IPS-NIHi11 (cell line): ENCODE results near the gene OLFML2B.

ENCODE experiments used
- DNase-seq: peaks from one replicate; pipeline ENCODE4 v3.0.0; 2012; ENCODE audit warnings: mixed read lengths, low spot score

Gene OLFML2B

DNA sequence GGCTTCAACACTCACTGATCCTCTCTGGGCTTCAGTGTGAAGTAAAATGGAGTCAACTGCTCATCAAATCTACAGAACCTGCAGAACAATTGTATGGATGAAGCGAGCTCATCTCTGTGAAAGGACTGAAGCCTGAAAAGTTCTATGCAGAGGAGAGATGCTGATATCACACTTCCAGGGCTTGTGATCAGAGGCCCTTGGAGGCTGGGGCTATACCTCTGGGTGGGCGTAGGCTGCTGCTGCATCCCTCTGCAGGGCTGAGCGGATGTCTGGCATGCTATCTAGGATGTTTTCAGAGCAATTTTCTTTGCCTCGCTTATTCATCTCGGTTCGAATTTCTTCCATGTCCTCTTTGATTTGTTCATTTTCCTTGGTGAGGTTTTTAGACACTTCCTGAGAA lies 17.6 kb downstream of the OLFML2B start:
- no peak for DNase-seq

DNA sequence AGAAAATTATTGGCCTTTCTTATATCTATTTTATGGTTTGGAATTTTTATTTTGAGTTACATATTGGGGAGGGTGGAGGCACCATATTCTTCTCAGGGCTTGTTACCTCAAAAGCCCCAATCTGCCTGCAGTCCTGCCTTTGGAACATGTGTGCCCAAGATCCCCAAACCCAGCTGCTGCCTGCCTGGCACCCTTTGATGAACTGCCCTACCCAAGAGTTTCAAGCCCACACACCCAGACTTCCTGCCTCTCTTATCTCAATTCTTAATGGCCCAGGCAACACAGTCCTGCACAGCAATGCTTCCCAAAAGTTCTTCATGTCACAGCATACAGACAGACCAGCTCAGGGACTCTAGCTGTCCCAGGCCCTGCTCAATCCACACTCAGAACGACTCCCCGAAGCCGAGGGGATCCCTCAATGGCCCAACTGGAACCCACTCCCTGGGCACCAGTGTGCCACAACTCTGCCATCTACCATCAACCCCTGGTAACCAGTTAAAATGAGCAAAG lies 19.2 kb downstream of the OLFML2B start:
- DNase-seq: no peak

DNA sequence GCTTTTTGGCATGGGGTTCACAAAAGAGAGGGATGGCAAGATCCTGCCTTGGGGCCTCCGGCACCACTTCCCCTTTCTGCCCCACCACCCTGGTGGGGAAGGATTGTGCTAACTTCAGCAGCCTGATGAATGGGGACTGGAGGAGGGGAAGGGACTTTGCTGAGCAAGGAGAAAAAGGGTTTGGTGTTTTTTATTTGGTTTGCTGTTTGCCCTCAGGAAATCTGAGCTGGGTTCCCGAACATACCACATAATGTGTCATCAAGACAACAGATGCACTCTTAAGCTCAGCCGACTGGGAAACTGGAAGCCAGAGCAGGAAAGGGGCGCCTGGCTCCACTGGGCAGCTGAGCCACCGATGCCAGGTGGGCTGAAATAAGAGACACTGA lies 19.8 kb downstream of the OLFML2B start:
- DNase-seq: no peak

DNA sequence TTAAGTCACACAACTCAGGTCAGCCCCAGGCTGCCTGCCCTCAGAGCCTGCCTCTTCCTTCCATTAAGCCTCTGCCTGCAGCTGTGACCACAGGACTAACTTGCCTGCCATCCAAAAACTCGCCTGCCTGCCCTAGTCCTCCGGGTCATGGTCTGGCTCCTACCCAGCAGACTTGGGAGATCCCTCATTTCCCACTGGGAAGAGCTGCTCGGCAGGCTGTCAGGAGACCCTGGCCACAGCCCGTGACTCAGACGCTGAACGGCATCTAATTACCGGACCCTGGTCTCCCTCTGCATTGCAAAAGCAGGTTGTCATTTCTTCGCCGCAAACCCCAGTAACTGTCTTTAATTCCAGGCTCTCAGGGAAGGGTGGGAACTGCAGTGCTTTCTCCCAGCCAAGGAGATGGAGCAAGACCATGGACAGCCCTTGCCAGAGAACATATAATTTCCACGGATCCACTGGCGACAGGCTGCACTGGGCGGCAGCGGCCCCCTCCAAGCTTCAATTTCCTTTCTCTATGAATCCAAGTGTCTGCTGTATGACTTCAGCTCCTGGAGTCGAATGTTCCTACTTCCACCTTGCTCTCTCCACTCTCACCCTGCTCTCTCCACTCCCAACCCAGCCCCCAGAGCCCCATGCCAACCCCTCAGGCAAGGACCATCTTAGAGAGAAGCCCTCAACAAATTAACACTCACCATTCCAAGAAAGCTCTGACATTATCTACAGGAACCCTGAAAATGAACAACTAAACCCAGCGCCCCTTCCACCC lies 20.4 kb downstream of the OLFML2B start:
- DNase-seq: no peak

DNA sequence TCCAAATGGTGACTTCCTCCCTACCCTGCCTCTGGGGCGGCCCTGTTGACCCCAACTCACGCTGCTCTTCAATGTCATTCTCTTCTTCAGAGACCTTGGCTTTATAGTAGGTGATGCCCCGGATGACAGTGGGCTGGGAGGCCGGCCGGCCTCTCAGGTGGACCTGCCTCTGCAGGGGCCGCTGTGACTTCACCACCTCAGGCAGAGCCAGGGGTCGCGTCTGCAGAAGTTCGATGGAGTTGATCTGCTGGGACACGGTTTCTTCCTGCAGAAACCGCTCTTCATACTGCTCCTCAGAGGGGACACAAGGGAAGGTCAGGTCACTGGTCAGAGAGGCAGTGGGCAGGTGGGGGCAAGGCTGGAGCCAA lies 23.6 kb downstream of the OLFML2B start:
- DNase-seq: no peak

DNA sequence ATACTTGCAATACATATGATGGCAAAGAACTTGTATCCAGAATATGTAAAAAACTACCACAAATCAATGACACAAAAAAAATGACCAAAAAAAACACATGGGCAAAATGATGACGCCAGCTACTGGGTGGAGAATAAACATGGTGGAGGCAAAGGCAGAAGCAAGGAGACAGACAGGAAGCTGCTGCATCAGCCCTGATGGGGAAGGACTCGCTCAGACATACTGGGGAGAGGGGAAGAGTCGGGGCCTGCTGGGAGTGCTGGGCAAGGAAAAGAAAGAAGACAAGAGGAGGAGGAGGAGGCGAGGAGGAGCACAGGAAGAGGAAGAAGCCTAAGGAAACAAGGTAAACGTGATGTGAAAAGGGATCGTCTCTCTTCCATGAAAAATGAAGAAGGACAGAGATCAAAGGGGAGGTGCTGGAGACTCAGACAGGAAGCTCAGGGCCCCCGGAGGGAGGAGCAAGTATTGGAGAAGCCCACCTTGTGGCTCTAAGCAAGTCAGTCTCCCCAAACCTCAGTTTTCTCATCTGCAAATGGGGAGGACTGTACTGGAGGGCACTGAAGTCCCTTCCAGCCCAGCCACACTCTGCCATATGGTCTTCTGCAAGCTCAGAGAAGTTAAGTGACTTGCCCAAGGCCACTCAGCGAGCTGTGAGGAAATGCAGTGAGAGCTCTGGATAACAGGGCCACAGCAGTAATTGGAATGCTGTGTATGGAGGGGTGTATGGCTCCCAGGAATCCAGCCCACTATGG lies 24.2 kb downstream of the OLFML2B start:
- no peak for DNase-seq

DNA sequence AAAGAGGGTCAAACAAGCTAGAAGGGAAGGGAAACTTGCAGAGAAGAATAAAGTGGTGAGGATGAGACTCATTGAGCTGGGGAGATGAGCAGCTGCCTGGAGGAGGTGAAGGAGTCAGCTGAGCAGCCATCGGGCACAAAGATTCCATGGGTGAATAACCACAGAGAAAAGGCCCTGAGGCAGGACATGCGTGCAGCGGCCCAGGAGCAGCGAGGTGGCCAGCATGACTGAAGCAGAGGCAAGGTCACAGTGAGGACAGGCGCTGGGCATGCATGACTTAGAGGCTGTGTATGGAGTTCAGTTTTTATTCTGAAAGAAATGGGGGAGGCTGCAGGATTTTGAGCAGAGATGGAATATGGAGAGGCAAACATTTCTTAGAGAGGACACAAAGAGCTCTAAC lies 24.9 kb downstream of the OLFML2B start:
- DNase-seq: no peak

DNA sequence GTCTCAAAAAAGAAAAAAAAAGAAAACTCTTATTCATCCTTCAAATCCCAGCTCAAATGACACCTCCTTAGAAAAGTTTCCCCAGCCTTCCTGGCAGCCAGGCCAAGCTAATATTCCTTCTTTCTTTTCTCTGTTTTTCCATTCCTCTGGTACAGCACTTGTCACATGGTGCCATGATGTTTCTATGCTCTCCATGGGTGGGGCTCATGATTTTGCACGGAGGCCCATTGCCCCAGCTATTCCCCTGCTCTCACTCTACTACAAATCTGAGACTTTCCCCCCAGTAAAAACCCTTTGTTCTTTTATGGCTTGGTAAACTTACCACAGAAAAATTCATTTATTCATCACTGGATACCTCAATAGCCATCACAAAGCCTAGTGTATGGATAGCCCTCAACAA lies 26.5 kb downstream of the OLFML2B start:
- DNase-seq: no peak

DNA sequence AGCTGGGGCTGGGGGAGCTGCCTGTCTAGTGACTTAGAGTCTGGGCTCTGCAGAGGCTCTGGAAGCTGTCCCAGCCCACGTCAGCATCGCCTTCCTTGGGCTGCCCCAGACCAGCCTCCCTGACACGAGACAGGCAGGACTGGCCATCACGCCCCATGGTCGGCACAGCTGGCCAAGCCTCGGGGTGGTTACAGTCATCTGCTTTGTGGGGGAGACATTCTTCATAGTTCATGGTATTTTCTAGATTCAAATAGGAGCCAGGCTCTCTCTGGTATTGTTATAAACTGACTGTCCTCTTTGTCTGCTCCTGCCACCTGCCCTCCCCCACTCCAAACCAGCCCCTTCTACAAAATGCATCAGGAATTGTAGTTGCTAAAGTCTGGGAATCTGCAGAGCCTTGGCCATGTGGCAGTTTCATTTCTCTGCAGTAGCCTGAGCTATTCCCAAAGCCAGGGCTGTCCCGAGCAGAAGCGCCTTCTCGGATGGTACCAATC lies 29.4 kb downstream of the OLFML2B start:
- DNase-seq: no peak

DNA sequence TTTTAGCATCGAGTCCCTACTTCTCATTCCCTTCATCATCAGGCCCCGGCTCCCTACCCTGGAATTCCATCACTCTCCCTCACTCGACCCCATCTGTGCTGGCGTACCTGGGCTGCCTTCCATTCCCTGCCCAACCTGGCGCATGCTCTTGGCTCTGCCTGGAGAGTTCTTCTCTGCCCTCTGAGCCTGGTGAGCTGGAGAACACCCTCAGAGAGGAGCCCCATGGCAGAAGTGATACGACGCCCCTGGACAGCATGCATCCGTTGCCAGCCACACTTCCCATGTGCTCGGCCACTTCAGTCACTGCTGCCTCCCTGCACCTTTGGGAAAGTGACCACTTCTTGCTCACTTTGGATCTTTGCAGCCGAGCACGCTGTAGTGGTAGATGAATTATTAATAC lies 30.1 kb downstream of the OLFML2B start:
- no peak for DNase-seq

DNA sequence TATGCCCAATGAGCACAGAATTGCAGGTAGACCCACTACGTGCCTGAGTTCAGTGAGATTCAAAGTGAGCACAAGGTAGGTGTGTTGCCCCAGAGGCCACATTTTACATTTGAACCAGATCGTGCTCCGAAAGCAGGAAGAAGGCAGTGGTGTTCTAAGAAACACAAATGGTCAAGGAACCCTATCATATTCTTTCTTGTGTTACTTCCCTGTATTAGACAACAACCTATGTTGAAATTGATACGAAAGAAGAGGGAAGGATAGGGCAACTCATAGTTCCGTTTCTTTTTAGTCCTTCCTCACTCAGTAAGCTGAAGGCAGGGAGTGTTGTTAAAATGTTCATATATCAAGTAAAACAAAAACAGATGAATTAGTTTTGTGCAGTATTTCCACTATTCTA lies 33.9 kb downstream of the OLFML2B start:
- no peak for DNase-seq

DNA sequence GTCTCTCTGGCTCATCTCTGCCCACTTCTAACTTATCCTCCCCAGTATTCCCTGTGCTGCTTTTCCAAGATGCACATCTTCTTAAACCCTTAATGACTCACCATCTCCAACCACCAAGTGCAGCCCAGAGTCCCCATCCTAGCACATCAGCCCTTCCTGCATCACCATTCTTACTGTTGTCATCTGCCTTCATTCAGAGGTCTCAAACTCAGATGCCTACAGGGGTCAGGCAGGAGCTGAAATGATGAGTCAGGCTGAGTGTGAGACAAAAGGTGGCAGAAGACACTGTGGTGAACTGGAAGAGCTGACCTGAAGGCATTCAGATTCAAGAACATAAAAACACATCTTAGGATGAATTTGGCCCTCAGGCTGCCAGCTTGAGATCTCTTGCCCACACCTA lies 34.6 kb downstream of the OLFML2B start:
- no peak for DNase-seq

DNA sequence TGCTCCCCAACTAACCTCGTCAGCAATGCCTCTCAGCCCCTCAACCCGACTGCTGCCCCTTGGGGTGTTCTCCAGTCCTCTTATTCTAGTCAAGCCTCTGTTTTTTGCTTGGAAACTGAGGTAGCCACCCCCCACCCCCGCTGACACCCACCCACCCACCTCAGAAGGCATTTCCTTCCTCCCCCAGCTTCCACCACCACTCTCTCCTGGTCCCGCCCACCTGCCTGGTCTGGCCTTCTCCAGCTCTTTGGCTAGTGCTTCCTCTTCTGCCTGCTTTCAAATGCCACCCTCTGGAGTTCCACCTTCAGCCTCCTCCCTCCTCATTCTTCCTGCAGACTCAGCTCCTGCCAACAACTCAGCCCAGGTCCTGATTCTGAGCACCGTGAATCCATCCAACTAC lies 35.3 kb downstream of the OLFML2B start:
- no peak for DNase-seq

DNA sequence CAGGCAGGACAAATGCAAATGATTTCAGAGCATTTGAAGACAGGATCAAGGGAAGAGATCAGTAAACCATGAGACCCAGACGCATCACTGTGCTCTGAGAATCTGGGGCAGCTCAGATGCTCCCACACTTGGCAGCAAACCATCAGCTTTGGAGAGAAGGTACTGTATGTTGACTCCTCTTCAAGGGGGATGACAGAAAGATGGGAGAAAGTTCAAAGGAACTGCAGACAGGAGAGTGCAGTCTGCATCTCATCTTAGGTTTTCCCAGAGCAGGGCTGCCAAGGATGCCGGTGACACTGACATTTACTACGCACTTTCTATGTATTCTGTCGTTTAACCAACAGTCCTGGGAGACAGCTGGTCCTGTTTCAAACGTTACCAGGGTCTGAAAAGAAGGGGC lies 35.8 kb downstream of the OLFML2B start:
- DNase-seq: no peak

DNA sequence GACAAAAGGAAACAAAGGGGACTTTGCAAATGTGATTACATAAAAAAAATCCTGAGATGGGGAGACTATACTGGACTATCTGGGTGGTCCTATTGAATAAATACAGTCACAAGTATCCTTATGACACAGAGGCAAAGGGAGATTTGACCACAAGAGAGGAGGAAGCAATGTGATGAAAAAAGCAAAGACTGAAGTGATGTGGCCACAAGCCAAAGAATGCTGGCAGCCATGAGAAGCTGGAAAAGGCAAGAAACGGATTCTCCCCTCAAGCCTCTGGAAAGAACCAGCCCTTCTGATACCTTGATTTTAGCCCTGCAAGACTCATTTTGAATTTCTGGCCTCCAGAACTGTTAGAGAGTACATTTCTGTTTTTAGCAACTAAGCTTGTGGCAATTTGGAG lies 36.4 kb downstream of the OLFML2B start:
- no peak for DNase-seq

DNA sequence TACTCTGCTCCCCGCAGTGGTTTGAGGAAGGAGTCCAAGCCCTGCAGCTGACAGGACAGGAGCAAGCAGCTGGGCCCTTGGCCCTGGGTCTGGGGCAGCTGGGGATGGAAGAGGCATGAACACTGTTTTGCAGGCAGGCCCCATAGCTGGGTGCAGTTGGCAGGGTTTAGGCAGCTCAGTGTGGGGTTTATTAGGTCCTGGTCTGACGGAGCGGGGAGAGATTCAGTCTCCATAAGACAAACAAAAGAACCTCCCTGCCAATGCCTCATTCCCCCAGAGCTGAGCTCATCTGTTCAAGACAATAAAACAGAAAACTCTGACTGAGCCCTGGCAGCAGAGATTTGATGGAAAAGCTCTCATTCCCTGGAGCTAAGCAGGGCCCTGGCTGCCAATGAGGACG lies 37.3 kb downstream of the OLFML2B start:
- DNase-seq: no peak

DNA sequence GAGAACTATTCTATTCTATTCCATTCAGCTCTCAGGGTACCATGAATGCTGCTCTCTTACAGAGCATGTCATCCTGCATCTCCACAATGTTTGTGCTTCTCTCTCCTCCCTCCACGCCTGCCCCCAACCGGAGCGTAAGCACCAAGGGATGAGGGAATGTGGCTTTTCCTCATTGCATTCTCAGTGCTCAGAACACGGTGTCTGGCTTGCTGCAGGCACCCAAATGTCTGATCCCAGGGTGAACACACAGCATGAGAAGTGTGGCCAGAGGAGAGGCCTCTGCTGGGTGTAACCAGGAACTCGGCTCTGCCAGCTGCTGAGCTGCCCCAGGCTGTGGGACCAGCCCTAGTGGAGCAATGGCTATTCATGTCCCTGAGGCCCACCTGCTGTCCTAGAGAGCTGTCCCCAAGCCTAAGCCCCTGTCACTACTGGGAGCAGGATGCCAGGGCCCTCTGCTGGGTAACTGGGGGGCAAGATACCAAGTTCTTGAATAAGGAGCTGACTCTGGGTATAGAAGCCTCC lies 38.3 kb downstream of the OLFML2B start:
- DNase-seq: no peak

DNA sequence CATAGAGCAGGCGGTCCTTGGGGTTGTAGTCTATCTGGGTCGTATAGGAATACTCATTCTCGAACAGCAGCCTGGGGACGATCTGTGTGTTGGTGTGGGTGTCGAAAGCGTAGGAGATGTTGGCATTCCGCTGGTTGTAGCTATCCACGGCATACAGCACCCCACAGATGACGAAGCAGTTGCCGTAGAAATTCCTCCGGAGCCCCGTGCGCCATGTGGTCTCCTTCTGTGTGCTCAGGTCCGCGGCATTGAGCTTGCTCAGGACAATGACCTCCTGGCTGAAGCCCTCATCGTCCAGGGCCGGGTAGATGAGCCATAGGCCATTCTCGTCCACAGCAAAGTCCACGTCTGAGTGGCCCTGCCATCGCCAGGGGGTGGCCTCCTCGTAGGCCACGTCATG lies 39.9 kb downstream of the OLFML2B start:
- DNase-seq: no peak

DNA sequence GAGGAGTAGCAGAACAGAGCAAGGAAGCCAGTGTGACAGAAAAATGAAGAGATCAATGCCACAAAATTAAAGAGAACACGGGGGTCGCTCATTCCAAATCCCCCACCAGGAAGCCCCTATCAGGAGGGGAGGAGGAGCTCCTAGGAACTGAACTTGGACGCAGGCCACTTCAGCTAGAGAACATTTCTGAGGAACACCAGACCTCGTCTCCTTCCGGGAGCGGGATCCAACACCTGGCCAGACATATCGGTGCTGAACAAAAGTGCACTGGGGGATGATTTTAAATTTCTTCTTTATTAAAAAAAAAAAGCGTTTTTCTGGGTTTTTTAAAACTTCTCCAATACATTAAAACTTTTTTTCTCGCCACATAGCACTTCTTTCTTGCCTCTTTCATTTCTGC lies 40.8 kb downstream of the OLFML2B start:
- no peak for DNase-seq

DNA sequence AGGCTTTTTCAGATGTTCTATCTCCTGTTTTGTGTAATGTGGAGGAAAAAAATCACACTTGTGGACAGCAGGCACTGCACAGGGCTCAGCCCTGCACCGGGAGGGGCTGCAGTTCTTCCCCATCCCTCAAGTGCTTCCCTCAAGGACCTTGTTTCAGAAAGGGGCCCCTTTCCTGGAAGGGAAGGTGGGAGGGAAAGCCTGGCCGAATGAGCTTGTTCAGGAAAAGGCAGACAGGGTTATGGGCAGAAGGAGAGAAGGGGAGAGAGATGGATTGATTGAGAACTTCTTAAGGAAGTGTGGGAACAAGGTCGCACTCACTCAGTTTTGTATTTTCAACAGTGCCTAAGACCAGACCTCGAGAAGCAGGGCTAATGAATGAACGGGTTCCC lies 41.2 kb downstream of the OLFML2B start:
- no peak for DNase-seq

DNA sequence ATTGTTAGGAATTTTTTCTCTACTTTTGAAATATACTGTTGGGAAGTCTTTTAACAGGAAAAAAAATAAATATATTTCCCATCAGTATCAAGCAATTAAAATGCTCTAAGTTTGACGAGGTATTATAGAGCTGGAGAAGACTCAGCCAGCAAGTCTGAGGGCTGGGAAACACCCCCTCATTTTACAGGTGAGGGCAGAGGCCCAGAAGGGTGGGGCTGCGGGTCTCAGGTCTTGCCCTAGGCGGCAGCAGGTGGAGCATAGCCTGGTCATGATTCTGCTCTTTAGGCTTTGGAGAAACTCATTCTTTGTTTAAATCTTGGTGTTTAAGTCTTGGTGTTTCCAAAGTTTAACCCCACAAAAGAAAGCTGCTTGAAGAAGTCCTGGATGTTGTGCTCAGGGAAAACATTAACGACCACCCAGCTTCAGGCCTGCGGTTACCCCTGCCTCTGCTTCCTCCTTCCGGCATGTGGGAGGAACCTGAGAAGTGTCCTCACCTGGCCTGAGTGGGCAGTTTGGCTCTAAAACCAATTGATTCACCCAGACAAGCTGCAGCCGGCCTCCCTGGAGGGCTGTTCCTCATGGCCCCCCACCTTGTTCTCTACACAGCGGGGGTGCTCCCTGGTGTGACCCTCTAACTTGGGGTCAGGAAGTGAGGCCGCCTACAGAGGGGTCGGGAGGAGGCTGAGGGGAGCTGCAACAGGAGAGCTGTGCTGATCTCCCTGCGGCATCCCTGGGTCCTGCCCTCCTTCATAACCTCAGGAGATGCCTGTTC lies 41.7 kb downstream of the OLFML2B start:
- DNase-seq: no peak

DNA sequence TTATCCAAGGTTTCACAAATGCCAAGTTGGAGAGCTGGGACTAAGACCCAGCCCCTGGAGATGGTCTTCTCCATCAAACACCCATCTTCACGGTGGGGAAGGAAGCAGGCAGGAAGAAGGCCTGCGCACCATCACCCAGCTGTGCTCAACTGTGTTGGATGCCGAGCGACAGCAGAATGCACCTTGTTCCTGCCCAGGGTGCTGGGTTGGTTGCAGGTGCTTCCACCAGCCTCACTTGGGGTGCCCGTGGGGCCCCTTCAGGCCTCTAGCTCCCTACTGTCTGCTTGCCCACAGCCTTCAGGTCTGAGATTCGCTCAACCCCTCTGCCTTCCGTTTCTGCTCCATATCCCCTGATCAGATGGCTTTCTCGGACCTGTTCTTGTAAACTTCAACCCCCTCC lies 42.5 kb downstream of the OLFML2B start:
- DNase-seq: no peak
